CMK (cell line): ENCODE measurements around the gene NOL4L.

ENCODE experiments used
- DNase-seq: peaks from one replicate; pipeline ENCODE4 v3.0.0-alpha.2; 2010; ENCODE audit warnings: low read depth

NOL4L gene

DNA sequence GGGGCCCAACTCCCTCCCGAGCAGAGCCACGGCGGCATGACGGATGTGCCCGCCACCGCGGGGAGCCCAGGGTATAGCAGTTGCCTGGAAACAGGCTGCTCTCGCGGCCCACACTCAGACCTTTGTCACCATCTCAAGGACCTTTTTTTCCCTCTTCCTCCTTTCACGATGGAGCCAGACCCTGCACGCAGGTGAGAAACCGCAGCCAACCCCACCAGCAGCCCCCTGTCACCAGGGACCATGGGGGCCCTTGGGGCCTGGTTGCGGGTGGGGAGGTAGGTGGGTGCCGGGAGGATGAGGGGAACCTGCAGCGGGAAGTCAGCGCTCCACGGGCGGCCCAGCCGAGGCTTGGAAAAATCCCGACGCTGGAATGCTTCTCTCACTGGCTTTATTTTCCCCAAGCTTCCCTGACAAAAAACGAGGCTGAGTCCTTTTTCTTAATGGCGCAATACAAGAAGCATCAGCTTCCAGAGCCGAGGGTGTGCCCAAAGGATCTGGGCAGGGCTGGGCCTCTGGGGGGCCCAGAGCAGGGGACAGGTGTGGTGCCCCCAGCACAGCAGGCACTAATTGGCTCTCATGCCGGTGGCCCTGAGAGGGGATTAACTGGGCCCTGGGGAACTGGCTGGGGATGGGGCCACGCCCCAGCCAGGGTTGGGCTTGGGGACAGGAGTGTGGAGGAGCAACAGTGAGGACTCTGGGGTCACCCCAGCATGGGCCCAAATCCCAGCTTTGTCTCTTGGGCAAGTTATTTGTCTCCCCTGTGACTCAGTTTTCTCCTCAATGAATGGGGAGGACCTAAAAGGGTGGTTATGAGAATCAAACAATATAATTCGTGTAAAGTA is 23.9 kb downstream of the NOL4L start:
- DNase-seq: no peak

DNA sequence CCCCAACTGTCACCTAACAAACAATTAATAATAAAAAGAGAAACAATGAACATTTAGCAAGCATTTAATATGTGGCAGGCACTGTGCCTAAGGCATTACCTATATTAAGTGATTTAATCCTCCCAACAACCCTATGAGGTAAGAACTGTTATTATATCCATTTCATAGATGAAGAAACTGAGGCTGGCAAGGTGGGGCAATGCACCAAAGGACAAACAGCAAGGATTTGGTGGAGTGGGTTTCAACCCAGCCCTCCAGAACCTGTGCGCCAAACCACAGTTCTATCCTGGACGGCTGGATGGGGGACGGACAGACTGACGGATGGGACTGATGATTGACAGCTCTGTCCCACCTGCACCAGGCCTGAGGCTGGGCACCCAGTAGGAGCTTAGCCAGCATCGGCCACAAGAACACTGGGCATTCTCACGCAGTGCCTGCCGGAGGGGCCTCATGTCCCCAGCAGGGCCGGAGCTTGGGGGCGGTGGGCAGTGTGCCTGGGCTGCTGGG is 24.6 kb downstream of the NOL4L start:
- DNase-seq: no peak

DNA sequence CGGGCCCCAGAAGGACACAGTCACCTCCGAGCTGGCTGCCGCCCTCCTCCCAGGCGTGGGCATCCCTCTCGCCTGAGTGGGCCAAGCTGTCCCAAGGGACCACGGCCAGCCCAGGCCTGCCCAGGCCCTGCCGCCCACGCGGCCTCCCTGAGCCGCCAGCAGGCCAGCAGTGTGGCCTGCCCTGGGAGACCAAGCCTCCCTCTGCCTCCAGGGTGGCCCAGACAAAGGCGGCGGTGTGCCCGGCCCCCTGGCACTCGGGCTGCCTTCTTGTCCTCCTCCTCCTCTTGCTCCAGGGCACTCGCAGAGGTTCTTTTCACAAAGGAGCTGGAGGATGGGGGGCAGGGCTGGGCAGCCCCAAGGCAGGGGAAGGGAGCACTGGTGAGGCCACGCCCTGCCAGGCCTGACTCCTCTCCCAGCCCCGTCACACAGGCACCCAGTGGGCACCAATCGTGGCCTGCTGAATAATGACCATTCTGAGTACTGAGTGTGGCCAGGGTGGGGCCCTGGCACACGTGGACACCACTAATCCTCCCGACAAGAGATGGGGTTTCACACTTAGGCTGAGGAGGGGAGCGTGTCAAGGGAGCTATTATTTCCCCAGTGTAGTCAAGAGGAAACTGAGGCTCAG is 25.3 kb downstream of the NOL4L start:
- no peak for DNase-seq

DNA sequence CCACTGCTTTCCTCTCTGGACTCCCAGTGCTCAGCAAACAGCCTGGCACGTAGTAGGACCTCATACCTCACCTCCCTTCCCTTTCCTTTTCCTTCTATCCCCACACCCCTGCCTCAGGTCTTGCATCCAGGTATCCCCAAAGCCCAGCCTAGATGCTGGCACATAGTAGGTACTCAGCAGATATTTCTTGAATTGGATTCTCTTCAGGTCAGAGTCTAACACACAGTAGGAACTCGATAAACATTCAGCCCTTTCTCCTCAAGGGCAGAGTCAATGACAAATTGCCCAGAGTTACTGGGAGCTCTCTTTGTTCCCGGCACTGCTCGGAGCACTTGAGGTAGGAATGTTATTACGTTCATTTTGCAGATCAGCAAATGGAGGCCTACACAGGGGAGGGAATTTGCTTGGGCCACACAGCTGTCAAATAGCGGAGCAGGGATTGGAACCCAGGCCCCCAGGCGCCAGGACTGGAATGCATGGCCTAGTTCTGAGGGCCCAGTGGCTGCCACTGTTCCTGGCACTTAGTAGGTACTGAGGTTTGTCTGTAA is 25.9 kb downstream of the NOL4L start:
- DNase-seq: no peak

DNA sequence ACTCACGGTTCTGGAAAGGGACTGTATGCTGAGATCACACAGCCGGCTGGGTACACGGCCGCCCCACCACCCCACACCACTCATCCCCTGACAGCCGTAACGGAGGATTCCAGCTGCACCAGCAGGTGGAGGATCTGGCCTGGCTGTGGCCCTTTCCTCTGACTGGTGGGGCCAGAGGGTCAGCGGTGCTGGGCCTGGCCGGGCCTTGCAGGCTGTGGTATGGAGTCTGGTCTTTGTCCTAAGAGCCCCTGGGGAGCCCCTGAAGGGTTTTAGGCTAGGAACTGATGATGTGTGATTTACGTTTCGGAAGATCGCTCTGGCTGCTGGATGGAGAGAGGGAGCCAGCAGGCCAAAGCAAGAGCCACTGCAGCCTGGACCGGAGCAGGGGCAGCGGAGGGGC is 26.6 kb downstream of the NOL4L start:
- no peak for DNase-seq

DNA sequence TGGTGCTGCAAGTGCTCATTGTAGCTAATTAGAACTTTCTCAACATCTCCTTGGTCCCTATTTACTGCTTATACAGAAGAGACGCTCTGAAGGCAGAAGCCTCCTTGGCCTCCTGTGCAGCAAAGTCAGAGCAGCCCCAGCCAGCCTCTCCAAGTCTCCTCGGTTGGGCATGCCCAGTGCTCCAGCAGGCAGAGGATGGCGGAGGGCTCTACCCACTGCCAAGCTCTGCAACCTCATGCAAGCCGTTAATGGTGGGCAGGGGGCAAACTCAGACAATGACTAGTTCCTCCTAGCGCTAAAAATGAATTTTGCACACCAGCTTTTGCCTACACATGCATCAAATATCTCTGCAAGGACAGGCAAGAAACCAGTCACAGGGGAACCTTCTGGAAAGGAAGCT is 27.8 kb downstream of the NOL4L start:
- DNase-seq: no peak

DNA sequence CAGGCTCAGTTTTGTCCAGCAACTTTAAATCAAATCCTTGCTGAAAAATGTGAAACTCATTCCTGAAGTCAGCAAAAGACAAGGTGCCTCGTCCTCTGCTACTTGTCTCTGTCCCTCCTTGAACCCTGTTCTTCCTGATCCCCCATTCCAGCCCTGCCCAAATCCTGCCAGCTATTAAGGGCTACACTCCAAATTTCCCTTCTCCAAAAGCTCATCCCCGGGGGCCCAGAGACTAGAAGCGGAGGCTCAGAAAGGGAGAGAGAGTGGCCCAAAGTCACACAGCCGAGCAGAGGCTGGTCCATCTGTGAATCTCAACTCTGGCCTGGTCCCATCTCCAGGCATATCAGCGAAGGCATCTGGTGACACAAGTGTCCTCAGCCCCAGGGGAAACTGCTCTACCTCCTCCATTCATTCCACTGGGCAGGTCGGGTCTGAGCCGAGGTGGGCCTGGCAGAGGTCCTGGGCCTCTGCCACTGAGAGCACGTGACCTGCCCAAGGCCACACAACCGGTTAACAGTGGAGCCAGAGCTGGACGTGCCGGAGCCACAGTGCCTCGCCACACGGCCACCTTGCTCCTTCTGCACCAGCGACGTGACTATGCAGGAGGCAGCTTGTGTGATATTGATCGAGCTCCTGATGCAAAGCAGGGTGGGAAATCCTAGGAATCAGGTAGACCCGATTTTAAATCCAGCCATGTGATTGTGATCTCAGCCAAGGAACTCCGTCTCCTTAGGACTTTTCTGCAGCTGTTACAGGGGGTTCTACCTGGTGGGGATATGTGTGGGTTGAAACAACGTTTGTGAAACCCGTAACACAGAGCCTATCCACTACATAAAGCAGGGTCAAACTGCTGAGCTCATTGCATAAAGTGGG is 28.6 kb downstream of the NOL4L start:
- no peak for DNase-seq

DNA sequence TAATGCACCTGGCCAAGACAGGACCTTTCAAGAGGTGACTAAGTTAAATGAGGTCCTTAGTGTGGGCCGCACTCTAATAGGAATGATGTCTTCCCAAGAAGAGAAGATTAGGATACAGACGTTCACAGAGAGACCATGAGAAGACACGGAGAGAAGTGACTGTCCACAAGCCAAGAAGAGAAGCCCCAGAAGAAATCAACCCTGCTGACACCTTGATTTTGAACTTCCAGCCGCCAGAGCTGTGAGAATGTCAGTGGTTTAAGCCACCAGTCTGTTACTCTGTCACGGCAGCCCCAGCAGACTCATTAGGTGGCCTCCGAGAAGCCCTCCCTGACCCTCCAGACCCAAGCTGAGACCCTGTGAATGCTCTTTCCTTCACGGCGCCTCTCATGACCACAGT is 29.5 kb downstream of the NOL4L start:
- no peak for DNase-seq

DNA sequence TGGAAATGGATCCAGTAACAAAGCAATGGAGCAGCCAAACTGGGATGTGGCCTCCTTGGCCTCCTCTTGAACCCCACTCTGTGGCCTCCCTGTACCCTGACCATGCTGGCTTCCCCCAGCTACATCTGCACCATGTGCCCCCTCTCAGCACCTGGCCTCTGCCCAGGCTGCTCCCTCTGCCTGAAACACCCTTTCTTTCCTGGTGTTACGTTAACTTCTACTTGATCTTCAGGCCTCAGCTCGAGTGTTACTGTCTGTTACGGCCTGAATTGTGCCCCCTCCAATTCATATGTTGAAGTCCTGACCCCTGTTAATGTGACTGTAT is 30.2 kb downstream of the NOL4L start:
- DNase-seq: no peak

DNA sequence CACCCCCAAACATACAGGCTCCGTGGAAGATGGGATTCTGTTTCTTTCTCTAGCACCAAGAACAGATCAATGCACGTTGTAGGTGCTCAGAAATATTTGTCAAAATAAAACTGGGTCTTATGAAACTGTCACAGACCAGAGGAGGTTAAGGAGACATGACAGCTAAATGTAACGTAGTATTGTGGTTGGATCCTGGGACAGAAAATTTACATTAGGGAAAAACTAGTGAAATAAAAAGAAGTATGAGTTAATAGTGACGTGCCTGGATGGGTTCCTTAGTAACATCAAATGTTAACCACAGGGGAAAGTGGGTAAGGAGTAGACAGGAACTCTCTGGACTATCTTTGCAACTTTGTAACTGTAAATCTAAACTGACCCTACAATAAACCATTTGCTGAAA is 31.5 kb downstream of the NOL4L start:
- no peak for DNase-seq

DNA sequence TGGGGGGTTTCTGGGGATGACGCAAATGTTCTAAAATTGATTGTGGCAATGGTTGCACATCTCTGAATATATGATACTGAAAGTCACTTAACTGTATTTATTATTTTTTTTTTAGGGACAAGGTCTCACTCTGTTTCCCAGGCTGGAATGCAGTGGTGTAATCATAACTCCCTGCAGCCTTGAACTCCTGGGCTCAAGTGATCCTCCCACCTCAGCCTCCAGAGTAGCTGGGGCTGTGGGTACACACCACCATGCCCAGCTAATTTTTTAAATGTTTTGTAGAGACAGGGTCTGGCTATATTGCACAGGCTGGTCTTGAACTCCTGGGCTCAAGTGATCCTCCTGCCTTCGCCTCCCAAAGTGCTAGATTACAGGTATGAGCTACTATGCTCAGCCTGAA is 33.4 kb downstream of the NOL4L start:
- DNase-seq: no peak

DNA sequence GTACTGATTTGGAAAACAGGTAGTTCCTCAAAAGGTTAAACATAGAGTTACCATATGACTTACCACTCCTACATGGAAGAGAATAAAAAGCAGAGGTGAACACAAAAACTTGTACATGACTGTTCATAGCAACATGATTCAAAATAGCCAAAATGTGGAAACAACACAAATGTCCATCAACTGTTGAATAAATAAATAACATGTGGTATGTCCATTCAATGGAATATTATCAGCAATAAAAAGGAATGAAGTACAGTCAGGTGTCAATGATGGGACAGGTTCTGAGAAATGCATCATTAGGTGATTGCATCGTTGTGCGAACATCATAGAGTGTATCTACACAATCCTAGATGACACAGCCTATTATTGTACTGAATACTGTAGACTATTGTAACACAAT is 35.3 kb downstream of the NOL4L start:
- no peak for DNase-seq

DNA sequence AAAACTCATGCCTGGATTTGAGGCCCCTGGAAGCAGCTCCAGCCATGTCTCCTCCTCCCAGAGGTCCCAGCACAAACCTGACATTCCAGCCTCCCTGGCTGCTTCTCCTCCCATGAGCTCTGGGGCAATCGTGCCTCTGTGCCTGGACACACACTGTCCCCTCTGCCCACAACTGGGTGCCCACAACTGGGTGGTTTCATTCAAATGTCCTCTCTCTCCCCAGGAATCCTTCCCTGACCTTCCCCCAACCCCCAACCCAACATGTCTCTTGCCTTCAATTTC is 37.4 kb downstream of the NOL4L start:
- DNase-seq: no peak

DNA sequence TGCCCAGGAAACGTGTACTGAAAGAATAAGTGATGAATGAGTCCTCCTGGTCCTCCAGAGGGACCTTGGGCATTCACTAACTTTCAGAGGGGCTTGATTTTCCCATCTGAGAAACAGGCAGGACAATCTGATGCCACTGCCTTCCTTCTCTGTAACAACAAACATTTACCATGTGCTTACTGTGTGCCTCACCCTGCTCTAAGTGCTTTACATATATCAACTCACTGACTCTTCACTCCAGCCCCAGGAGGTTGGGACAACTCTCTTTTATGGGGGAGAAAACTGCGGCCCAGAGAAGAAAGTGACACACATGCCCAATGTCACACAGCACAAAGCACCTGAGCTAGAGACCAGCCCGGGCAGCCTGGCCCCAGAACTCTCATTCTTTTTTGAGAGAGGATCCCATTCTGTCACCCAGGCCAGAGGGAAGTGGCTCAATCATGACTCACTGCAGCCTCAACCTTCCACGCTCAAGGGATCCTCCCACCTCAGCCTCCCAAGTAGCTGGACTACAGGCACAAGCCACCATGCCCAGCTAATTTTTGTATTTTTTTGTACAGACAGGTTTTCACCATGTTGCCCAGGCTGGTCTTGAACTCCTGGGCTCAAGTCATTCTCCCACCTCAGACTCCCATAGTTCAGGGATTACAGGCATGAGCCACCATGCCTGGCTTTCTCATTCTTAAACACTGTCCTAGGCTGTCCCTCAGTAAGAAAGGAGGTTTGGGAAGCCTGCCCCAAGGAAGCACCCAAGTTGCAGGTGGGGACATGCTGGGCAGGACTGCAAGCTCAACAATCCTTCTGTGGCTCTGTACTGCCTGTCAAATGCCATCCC is 38.0 kb downstream of the NOL4L start:
- DNase-seq: no peak

DNA sequence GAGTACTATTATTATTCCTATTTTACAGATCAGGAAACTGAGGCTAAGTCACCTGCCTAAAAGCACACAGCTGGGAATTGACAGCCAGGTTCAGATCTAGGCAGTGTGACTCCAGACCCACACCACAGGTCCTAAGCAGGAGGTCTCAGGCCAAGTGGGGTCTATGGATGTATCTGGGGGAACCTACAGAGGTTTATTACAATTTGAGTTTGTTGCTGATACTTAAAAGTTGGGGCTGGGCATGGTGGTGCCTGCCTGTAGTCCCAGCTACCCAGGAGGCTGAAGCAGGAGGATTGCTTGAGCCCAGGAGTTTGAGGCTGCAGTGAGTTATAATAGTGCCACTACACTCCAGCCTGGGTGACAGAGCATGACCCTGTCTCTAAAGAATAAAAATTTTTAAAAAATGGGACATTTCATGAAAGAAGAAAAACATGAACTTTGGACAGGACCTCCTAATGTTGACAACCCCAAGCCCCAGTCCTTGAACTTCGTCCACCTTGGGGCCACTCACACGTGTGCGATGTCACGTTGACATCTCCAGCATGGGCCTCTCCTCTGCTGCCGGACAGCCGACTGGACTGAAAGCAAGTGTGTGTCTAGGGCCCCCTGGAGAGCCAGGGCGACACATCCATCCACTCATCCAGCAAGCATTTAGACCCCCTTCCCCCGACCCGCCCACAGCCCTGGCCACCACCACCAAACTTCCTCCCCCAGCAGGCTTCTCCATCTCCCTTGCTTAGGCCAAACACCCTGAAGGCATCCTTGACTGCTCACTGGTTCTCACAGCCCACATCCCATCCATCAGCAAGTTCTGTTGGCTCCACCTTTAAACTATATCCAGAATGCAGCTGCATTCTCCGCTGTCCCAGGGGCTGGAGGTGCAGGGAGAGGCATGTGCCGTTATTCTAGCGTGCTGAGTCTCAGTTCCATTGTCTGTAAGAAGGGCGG is 40.0 kb downstream of the NOL4L start:
- no peak for DNase-seq

DNA sequence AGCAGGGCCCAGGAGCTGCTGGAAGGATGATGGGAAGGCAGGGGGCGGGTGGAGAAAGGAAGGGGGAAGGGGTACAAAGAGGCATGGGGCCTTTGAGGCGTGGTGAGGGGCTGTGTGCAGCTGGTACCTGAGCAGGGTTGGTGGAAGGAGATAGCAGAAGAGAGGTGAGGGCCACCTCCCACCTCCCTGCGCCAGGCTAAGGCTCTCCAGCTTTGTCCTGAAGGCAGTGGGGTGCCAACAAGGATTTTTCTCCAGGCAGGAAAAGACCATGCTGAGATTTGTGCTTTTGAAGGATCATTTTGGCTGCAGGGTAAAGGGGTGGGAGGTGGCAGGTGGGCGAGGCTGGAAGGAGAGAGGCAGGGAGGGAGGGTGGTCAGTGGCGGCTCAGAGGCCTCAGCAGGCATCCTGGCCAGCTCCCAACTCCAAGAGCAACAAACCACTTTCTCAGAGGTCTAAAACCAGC is 40.8 kb downstream of the NOL4L start:
- DNase-seq: no peak

DNA sequence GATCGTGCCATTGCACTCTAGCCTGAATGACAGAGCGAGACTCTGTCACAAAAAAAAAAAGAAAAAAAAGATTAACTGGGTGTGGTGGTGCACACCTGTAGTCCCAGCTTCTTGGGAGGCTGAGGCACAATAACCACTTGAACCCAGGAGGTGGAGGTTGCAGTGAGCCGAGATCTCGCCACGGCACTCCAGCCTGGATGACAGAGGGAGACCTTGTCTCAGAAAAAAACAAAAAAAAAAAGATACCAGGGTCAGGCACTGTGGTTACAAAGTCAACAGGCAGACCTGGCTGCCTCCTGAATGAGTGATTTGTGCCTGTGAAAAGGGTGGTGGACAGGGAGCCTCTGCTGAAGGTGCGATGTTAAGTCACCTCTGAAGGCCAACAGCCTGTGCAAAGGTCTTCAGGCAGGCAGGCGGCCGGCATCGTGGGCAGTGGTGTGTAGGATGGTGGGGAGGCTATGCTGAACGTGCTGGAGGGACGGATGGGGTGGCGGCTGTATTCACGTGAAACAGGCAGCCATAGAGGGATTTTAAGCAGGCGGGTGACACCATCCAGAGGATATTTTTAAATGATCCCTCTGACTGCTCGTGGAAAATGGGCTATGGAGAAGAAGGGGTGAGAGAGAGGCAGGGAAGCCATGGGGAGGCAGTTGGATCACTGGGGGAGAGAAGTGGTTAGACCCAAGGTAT is 41.4 kb downstream of the NOL4L start:
- no peak for DNase-seq

DNA sequence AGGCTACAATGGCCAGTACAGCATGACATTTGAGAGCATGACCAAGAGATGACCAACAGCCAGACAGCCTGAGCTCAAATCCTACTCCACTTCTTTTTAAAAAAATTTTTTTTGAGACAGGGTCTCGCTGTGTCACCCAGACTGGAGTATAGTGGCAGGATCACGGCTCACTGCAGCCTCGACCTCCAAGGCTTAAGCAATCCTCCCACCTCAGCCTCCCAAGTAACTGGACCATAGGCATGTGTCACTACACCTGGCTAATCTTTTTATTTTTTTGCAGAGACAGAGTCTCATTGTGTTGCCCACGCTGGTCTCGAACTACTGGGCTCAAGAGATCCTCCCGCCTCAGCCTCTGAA is 42.9 kb downstream of the NOL4L start:
- DNase-seq: no peak

DNA sequence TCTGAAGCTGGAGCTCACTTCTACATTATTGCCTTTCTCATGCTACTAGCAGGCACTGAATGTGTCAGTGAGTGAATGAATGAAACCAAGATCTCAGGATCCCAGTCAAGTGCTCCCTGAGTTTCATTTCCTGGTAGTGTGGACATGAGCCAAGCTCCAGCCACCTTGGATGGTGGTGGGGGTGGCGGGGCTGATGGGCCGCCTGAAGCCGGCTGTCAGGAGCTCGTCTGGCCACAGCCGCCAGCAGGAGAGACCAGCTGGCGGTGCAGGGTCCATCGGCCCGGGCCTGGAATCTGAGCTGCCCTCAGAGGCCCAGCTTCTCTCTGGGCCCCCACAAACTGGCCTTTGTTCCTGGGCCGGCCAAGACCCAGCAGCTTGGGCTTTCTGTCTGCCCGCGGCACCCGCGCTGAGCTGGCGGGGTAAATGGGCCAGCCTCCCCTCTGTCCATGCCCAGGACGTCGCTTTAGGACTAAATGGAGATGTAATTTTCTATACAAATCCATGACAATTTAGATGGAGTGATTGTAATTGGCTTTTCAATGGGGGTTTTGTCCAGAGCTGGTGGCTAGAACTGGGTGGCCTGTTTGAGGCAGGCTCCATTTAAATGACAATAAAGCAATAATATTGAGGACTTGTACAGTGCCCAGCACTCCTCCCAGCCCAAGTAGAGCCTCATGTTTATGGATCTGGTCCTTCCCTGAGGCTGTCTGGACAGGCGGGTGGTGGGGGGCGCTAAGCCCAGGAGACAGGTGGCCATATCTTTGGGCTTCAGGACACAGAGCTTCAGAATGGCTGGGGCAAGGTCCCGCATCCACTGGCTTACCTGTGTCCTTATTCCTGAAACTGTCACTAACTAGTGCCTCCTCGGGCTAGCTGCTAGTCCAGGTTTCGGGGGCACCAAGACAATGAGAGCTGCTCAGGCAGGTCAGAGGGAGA is 43.5 kb downstream of the NOL4L start:
- no peak for DNase-seq
